HL-60/S4 treated with phorbol 12-myristate 13-acetate at 8.2 ng/mL for 4 days and 3 days (cell line): ENCODE data around the gene ARL9.

Source experiments
- in situ Hi-C: fragments of 300-500 bp; cut with MboI; formaldehyde crosslinking; loops from 2 replicates; pipeline ENCODE4 v1.15.0; 2022; ENCODE audit warnings: low sequenced_read_pairs

Gene ARL9

DNA sequence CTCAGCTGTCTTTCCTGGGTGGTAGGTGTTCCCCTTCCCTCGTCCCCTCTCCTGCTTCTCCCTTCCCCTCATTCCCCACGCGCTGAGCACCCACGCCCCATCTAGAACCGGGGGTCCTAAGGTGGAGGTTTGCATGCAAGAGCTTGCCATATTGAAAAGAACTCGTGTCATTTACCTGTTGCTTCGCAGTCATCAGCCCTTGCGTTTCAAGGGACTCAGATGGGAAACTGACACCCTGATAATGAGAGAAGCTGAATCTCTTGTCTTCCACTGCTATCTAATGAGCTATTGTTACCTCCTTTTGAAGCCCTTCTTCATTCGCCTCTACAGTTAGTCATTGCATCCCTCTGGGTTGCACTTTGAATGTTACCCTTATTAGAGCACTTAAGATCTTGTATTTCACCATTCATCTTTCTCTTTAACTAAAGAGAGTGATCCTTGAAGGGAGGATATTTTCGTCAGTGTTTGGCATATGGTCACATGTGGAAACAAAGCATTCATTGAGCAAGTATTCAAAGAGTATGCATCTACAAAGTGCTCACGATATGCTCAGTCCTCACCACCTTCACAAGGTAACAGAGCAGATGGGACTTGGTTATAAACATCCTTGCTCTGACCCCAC, 25.7 kb downstream of the ARL9 start:
- in situ Hi-C loops, result no loop called here

DNA sequence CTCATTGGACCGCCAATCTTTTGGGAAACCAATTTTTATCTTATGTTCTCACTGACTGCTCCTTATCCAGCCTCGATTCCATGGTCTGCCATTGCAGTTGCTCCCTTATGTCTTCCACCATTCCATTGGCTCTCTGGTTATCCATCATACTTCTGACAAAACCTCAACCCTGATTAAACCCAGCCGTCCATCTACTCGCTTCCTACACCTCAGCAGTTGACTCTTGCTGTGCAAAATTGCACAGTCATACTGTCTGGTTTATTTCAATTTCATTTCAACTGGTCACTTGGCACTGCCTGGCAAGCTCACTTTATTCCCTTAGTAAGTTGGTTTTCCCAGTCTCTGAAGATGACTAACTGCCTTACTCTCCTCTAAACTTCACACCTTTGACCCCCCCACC, 26.2 kb downstream of the ARL9 start:
- in situ Hi-C loops, result no loop called here

DNA sequence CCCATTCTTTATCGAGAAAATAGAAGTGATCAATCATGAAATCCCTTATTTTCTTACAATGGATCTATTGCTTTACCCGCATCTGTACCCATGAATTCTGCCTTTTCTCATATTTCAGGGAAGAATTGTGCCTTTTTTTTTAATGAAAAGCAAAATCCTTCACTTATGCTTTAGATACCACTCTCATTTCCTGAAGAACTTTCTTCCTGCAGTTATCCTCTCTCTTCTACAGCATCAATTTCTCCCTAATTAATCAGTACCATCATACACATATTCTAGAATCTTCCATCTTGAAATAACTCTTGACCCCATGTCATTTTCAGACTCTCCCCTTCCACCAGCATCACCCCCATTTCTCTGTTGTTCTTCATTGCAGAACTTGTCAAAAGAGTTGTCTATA, 26.6 kb downstream of the ARL9 start:
- in situ Hi-C loops, result no loop called here

DNA sequence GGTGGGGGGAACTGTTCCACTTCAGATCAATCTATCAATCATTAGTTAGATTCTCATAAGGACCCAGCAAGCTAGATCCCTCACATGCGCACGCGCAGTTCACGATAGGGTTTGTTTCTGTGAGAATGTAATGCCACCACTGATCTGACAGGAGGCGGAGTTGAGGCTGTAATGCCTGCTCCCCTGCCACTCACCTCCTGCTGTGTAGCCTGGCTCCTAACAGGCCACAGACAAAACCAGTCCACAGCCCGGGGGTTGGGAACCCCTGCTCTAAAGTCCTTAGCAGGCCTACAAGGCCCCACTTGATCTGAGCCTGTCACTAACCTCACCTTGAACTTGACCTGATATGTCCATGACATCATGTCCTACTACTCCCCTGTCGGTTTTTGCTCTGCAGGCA, 30.3 kb downstream of the ARL9 start:
- in situ Hi-C loops, result no loop called here

DNA sequence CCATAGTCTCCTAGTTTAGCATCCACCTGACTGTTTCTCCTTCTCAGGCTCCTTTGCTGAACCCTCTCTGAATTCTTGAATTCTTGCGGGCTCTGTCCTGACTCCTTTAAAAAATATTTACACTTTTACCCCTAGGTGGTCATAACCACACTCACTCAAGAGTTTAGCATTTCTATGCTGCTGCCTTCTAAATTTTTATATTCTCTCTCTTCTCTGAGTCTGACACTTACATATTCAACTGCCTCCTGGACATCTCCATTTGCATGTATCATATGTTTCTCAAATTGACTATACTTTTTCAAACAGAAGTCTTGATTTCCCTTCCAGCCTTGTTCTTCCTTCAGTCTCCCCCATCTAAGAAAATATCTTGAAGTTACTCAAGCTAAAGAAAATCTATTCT, 31.6 kb downstream of the ARL9 start:
- in situ Hi-C loops, result no loop called here

DNA sequence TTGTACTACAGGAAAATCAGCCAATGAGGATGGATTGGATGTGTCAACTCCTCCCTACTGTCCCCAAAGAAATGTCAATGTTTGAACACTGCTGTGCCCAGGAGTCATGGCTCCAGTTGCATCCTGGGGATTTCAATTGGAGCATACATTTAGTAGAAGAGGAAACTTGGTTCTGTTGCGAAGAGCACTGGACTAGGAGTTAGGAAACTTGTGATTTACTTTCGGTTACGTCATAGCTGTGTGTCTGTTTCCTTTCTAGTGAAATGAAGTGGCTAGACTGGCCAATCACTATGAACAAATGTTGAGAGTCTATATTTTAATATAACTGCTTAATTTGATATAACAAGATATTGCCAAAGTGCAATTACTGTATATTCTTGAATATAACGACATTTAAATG, 35.2 kb downstream of the ARL9 start:
- in situ Hi-C loops, result no loop called here

DNA sequence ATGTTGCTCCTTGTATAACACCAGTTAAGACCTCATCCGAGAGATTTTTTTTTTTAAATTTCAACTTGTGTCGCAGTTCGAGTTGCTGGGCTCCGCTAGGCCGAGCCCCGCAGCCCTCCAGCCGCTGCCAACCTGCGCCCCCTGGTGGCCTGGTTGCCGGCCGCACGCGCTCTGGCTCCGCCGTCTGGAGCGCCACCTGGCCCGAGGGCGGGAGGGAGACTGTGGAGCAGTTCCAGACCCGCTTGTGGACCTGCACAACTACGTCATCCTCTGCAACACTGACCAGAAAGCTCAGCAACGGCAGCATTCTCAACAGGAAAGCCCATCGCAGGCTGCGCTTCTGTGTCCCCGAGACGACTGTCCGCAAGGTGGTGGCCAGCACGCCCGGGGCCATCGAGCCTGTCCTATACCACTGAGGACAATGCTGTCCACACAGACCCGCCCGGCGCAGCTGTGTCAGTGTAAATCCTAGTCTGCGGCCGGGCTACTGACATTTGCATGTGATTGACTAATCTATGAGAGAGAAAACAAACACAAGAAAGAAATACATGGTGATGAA, 39.1 kb downstream of the ARL9 start:
- in situ Hi-C loops, result no loop called here

DNA sequence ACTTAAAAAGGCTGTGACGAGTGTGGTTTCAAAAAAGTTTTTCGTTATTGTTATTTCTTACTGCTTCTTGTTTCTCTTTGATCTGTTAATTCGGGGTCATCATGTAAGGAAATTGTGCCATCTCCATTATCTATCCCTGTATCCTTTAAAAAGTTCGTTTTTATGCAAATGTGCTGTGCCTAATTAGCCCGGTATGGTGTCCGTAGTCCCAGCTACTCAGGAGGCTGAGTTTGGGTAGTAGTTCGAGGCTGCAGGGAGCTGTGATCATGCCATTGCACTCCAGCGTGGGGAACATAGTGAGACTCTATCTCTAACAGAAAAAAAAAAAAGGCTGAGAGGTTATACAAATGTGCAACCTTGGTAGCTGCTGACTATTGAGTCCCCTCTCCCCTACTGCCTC, 45.1 kb downstream of the ARL9 start:
- in situ Hi-C loops, result no loop called here

DNA sequence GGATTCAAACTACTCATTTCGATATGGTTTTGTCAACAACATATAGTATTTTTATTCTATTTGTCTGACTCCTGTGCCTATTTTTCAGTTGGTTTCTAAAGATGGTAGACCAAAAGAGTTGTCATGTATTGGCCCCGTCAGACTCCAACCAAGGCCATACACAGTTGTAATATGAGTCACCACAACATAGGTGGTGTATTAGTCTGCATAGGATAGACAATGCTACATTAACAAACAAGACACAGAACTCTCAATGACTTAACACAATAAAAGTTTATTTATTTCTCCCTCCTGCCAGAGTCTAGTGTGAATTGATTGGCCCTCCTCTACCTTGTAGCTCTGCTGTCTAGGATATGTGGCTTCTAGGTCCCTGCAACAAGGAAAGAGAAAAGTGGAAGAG, 45.9 kb downstream of the ARL9 start:
- in situ Hi-C loops, result no loop called here

DNA sequence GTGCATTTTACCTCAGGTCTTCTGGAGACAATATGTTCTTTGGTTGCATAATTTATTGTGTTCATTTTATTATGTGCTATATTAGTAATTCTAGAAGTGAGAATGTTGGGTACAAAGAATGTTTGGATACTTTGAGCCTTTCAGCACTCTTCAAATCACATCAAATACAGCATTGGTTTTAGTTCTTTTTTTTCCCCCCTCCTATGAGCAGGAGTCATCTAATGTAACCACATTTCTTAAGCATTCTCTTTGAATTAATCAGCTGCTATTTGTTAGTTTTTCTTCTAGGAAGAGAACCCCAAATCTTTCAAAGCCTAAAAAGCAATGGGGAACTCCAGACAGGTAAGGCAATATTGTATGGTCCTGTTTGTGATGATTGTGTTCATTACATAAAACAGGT, 46.7 kb downstream of the ARL9 start:
- in situ Hi-C loops, result no loop called here

DNA sequence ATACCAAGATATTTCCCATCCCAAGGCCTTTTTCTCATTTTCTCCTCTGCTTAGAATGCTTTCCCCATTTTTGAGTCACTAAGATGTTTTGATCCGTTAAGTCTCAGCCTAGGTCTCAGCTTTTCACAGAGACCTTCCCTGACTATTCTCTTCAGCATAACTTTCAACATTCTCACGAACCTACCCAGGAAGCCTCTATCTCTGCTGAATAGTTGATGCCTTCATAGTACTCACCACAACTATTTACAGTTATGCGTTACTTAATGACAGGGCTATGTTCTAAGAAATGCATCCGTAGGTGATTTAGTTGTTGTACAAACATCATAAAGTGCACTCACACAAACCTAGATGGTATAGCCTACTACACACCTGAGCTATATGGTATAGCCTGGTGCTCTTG, 64.5 kb downstream of the ARL9 start:
- in situ Hi-C loops, result no loop called here
